PC-3 (cell line): ENCODE measurements around the gene SMYD3. TPM values are rescaled to one million over a fixed set of nuclear protein-coding genes. Genes with fewer than 3 reads are reported as not detected.

Source experiments
- ATAC-seq: fragments of 200-7000 bp; cut with Tn5 transposase; 2 replicates; pipeline ENCODE4 v1.9.1; 2020; ENCODE audit warnings: mild to moderate bottlenecking, moderate library complexity
- BruUV-seq: library from RNA; stranded (reverse); fragments of 400-500 nt; replicated peaks from 2 replicates; lab custom pipeline; 2021; lab: Mats Ljungman, UMichigan
- CTCF ChIA-PET: fragments of 300-600 bp; sonication (Branson Sonifier 250); formaldehyde crosslinking; loops from one replicate; lab custom pipeline; 2022; ENCODE audit warnings: antibody characterized with exemption; lab: Charles Lee
- POLR2A ChIA-PET: fragments of 300-600 bp; sonication (Branson Sonifier 250); formaldehyde crosslinking; loops from one replicate; lab custom pipeline; 2022; ENCODE audit warnings: antibody characterized with exemption; ENCODE audit not compliant: unreplicated experiment; lab: Charles Lee
- DNase-seq: peaks from one replicate; pipeline ENCODE4 v3.0.0-alpha.2; 2015
- H2AFZ ChIP-seq: fragments of 300-600 bp; sonication (generic); 2 replicates; pipeline ENCODE4 v1.6.0; 2016; ENCODE audit warnings: antibody characterized with exemption, low read length
- H3F3A ChIP-seq: fragments of 300-600 bp; sonication (generic); one replicate; pipeline ENCODE4 v1.6.0; 2017; ENCODE audit warnings: antibody characterized with exemption, low read length, control low read depth, mild to moderate bottlenecking; ENCODE audit not compliant: unreplicated experiment
- H3K27ac ChIP-seq: fragments of 300-600 bp; sonication (generic); 2 replicates; pipeline ENCODE4 v1.5.1; 2016; ENCODE audit warnings: mild to moderate bottlenecking, low read length
- H3K27me3 ChIP-seq: fragments of 300-600 bp; sonication (generic); 2 replicates; pipeline ENCODE4 v1.6.1; 2016; ENCODE audit warnings: low read length, mixed read lengths
- H3K36me3 ChIP-seq: fragments of 300-600 bp; sonication (generic); 2 replicates; pipeline ENCODE4 v1.6.1; 2016; ENCODE audit warnings: low read depth, mixed run types, low read length, mixed read lengths
- H3K4me1 ChIP-seq: fragments of 300-600 bp; sonication (generic); 2 replicates; pipeline ENCODE4 v1.5.1; 2016; ENCODE audit warnings: low read length; ENCODE audit not compliant: insufficient read depth
- H3K4me2 ChIP-seq: fragments of 300-600 bp; sonication (generic); 2 replicates; pipeline ENCODE4 v1.6.0; 2016; ENCODE audit warnings: low read length
- H3K4me3 ChIP-seq: fragments of 300-600 bp; sonication (generic); 2 replicates; pipeline ENCODE4 v1.5.1; 2016; ENCODE audit warnings: mild to moderate bottlenecking, low read length, mixed read lengths
- H3K79me2 ChIP-seq: fragments of 300-600 bp; sonication (generic); 2 replicates; pipeline ENCODE4 v1.6.1; 2017; ENCODE audit warnings: low read length, mixed read lengths
- H3K9ac ChIP-seq: fragments of 300-600 bp; sonication (generic); 2 replicates; pipeline ENCODE4 v1.6.0; 2016; ENCODE audit warnings: mild to moderate bottlenecking, low read length
- H3K9me2 ChIP-seq: fragments of 300-600 bp; sonication (generic); replicated peaks from 2 replicates; pipeline ENCODE4 v1.6.1; 2016; ENCODE audit warnings: mixed run types, low read length, mixed read lengths
- H3K9me3 ChIP-seq: fragments of 300-600 bp; sonication (generic); 2 replicates; pipeline ENCODE4 v1.6.1; 2016; ENCODE audit warnings: low read length, mixed read lengths
- H4K20me1 ChIP-seq: fragments of 300-600 bp; sonication (generic); 2 replicates; pipeline ENCODE4 v1.6.1; 2016; ENCODE audit warnings: low read length, mixed read lengths
- CTCF ChIP-seq: fragments of 300-600 bp; sonication (generic); conservative IDR thresholded peaks from 2 replicates; pipeline ENCODE4 v1.5.1; 2017; ENCODE audit warnings: antibody characterized with exemption, low read depth, mild to moderate bottlenecking, low read length
- EZH2 ChIP-seq: fragments of 300-600 bp; sonication (generic); IDR thresholded peaks from one replicate; pipeline ENCODE4 v1.6.1; 2017; ENCODE audit warnings: antibody characterized with exemption, mild to moderate bottlenecking, low read length; ENCODE audit not compliant: unreplicated experiment
- EZH2phosphoT487 ChIP-seq: fragments of 300-600 bp; sonication (generic); IDR thresholded peaks from 2 replicates; pipeline ENCODE4 v1.6.1; 2018; ENCODE audit warnings: mild to moderate bottlenecking, antibody characterized with exemption, low read length, borderline replicate concordance
- intact Hi-C: fragments of 100-400 bp; cut with micrococcal nuclease; formaldehyde crosslinking; loops from 2 replicates; pipeline ENCODE4 v1.9.0; 2023
- total RNA-seq: library from RNA; depleted of rRNA; stranded (reverse); fragments of >200 nt; gene quantifications from 2 replicates; pipeline ENCODE4 v1.2.3, GENCODE V29; 2014

SMYD3 gene
- total RNA-seq, 1 experiment from 2014 or later = 33.0 TPM

GRCh38 chr1:246246430-246246829 is 260.6 kb downstream of the SMYD3 start:
- Histone ChIP-seq H3K9ac (no peak overlapping the region), H3K27me3 (no peaks in the 10 kb centered on the region), H3K4me1 (no peaks in the 10 kb centered on the region), H3K36me3 (no peaks in the 10 kb centered on the region), H3K27ac (no peak overlapping the region), H3K4me3 (no peak overlapping the region), H3K9me2 (no peaks in the 10 kb centered on the region), H4K20me1 (no peaks in the 10 kb centered on the region), H2AFZ (no peak overlapping the region), H3K79me2 (no peaks in the 10 kb centered on the region), H3K9me3 (no peaks in the 10 kb centered on the region), H3K4me2 (no peak overlapping the region), H3F3A (no peaks in the 10 kb centered on the region)
- ChIA-PET POLR2A (no interaction called here), CTCF (interaction anchor here (0.6 kb wide), 1 partner anchor 534 kb away, joined by 3 read pairs; no protein-coding TSS in a partner anchor)
- TF ChIP-seq CTCF (peak; percentile 47; the same call in 1 of the 2 replicates), EZH2 (no peak)
- DNase-seq = peak; percentile 10
- intact Hi-C loops = loop anchor here (5.0 to 10.0 kb wide), 2 partner anchors 129 to 232 kb away; no protein-coding TSS in a partner anchor
- no peak for ATAC-seq
- BruUV-seq = no TSS peak

GRCh38 chr1:246245541-246245940 is 261.5 kb downstream of the SMYD3 start:
- Histone ChIP-seq H3K4me3 (no peak overlapping the region), H3K9me2 (no peaks in the 10 kb centered on the region), H3K27ac (no peak overlapping the region), H3K27me3 (no peaks in the 10 kb centered on the region), H4K20me1 (no peaks in the 10 kb centered on the region), H3K4me2 (no peak overlapping the region), H2AFZ (no peak overlapping the region), H3K9me3 (no peaks in the 10 kb centered on the region), H3K36me3 (no peaks in the 10 kb centered on the region), H3K4me1 (no peaks in the 10 kb centered on the region), H3K9ac (no peak overlapping the region), H3F3A (no peaks in the 10 kb centered on the region), H3K79me2 (no peaks in the 10 kb centered on the region)
- intact Hi-C loops = loop anchor here (5.0 to 10.0 kb wide), 2 partner anchors 128 to 231 kb away; no protein-coding TSS in a partner anchor
- ChIA-PET CTCF (no interaction called here), POLR2A (no interaction called here)
- ATAC-seq (no peak), DNase-seq (no peak)
- no peak for TF ChIP-seq EZH2phosphoT487
- TF ChIP-seq CTCF = no peak
- TF ChIP-seq EZH2 = no peak
- no TSS peak for BruUV-seq

- DNase-seq (no peak), ATAC-seq (no peak)
- no peak overlapping the region for H3K4me3 ChIP-seq
- H3K27me3 ChIP-seq = no peaks in the 10 kb centered on the region
- H3K9me3 ChIP-seq = no peaks in the 10 kb centered on the region
- no peak overlapping the region for H3K9ac ChIP-seq
- ChIA-PET POLR2A (no interaction called here), CTCF (no interaction called here)
- TF ChIP-seq EZH2 (no peak), EZH2phosphoT487 (no peak)
- no peaks in the 10 kb centered on the region for H3K36me3 ChIP-seq
- H3K27ac ChIP-seq = no peak overlapping the region
- no TSS peak for BruUV-seq
- H3K79me2 ChIP-seq = no peaks in the 10 kb centered on the region
- no peak overlapping the region for H3K4me2 ChIP-seq
- H3K9me2 ChIP-seq = no peaks in the 10 kb centered on the region
- H3F3A ChIP-seq = no peaks in the 10 kb centered on the region
- no peaks in the 10 kb centered on the region for H3K4me1 ChIP-seq
- intact Hi-C loops = no loop called here
- H4K20me1 ChIP-seq = no peaks in the 10 kb centered on the region
- H2AFZ ChIP-seq = no peak overlapping the region
Observed at GRCh38 chr1:246232126-246232525, 275.0 kb downstream of the SMYD3 start.
